Left hindlimb (tissue), 1 donor: ENCODE measurements around the gene NDUFB2.
"Not testable (repeated sequence)": the region's sequence is repeated elsewhere in the genome, so short reads cannot be mapped to it uniquely, and the experiment has no call there.

Experiments used
- DNase-seq: peaks from one replicate; pipeline ENCODE4 v3.0.0-alpha.2; 2018

Gene NDUFB2

GRCh38 chr7:140694592-140694991 is 1.9 kb upstream of the NDUFB2 start:
- no peak for DNase-seq

GRCh38 chr7:140695381-140695780 is 1.1 kb upstream of the NDUFB2 start:
- no peak for DNase-seq

- DNase-seq = no peak
Measured at GRCh38 chr7:140696024-140696679, 356 bp upstream of the NDUFB2 start.

DNA sequence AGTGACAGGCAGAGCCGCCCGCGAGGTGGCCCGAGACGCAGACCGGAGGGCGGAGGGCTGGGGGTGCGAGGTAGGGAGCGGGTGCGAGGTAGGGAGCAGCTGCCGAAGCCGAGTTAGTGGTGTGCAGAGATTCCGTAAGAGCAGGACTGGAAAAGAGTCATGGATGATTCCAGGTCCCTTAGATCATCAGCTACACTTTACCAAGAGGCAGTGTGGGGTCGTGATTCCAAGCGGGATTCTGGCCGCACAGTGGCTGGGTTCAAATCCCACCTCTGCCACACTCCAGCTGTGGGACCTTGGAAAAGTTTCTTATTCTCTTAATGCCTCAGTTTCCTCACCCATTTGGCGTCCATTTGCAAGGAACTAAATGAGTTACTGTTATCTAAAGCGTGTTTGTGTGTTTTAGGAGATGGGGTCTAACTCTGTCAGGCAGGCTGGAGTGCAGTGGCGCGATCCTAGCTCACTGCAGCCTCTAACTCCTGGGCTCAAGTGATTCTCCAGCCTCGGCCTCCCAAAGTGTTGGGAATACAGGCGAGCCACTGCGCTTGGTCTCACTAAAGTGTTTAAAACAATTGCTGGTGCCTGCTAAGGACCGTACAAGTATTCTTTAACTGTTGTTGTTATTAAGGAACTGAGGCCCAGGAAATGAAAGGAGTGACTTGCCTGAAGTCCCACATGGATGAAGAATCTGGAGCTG is 1.1 kb downstream of the NDUFB2 start:
- DNase-seq = no peak

DNA sequence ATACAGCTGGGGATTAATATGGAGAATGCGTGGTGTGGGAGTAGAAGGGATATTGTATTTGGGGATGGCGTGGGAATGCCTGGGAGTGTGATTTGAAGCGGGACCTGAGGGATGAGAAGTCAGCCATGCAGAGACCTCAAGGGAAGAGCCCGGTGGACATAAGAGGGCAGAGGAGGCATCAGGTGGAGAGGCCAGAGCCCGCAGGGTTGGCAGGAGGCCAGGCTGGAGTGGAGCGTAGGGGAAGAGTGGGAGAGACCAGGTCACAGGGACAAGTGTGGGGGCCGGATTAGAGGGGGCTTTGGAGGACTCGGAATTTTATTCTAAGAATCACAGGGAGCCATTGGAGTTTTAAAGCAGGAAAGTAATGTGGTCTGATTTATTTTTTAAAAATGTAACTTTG is 2.0 kb downstream of the NDUFB2 start:
- DNase-seq = no peak

GRCh38 chr7:140702774-140703173 is 6.3 kb downstream of the NDUFB2 start:
- DNase-seq = no peak

- no peak for DNase-seq
Measured at GRCh38 chr7:140704205-140704604, 7.7 kb downstream of the NDUFB2 start.

- no peak for DNase-seq
Measured at GRCh38 chr7:140707132-140707531, 10.6 kb downstream of the NDUFB2 start.

- not testable (repeated sequence) for DNase-seq
Measured at GRCh38 chr7:140708764-140709163, 12.3 kb downstream of the NDUFB2 start.

DNA sequence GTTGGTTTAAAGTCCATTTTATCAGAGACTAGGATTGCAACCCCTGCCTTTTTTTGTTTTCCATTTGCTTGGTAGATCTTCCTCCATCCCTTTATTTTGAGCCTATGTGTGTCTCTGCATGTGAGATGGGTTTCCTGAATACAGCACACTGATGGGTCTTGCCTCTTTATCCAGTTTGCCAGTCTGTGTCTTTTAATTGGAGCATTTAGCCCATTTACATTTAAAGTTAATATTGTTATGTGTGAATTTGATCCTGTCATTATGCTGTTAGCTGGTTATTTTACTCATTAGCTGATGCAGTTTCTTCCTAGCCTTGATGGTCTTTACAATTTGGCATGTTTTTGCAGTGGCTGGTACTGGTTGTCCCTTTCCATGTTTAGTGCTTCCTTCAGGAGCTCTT is 15.9 kb downstream of the NDUFB2 start:
- not testable (repeated sequence) for DNase-seq

DNA sequence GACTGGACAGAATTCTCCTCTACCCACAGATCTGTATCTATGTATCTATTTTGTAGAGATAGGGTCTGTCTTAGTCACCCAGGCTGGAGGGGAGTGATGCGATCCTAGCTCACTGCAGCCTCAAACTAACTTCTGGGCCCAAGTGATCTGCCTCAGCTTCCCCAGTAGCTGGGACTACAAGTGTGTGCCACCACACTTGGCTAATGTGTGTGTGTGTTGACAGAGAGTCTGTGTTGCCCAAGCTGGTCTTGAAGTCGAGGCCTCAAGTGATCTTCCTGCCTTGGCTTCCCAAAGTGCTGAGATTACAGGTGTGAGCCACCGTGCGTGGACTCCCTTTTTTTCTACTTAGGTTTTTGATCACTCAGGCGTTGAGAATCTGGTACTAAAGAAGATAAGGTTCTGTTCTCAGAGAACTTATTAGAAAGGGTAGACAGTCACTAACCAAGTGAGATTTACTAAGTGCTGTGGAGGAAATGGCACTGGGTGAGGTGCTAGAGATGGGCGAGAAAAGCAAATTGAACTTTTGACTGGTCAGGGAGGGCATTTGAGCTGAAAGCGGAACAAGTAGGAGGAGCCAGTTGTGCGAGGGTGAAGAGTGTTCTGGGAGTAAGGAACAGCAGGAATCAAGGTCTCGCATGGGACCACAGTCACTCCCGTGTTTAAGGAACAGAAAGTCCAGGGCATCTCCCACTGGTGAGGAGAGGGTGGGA is 18.0 kb downstream of the NDUFB2 start:
- no peak for DNase-seq

DNA sequence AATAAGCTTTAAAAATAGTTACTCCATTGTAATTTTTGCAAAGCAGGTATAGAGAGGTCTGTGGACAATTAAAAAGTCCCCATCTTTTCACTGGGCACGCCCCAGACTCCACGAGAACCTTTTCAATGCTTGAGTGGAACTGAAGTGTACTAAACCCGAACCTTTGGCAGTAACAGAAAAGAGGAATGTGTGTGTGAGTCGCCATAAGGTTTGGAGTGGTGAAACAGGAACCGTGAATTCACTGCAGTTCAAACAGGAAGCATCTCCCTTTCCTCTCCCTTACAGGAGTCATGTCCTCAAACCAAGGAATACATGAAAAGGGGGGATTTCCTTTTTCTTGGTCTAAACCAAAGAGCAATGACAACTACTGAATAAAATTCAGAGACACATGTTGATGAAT is 23.2 kb downstream of the NDUFB2 start:
- DNase-seq = no peak

DNA sequence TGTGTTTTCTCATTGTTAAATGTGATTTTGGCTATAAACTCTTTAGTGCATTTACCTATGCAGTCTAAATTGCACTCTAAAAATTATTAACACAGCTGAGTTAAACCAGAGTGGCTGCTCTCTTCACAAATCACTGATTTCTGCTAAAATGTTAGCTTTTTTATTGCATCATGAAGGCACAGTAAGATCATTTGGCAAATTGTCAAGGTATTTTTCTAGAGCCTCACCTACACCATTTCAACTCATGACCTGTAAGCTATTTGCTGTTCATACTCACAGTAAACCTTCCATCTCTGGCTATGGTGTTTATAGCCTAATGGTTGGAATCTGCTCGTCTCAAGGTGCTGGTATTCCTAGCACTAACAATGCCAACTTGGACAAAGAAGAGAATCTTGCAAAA is 25.7 kb downstream of the NDUFB2 start:
- DNase-seq = no peak

GRCh38 chr7:140723006-140723405 is 26.5 kb downstream of the NDUFB2 start:
- no peak for DNase-seq

DNA sequence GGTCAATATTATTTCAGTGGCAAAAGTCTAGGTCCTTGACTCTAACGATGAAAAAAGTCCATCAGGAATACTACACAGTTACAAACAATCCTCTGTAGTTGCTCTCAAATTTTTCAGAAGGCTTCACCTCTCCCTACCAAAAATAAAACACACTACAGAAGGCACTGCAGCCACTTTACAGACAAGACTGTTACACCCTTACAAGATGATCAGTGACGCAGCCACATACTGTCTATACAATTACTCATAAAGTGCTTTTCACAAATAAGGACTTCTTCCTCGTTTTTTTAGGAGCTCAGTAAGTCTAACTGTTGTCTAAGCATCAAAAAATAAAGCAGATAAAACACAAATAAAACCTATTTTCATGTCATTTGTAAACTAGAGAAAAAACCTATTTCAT is 27.1 kb downstream of the NDUFB2 start:
- DNase-seq = no peak

- DNase-seq = no peak
Measured at GRCh38 chr7:140724706-140725105, 28.2 kb downstream of the NDUFB2 start.

- no peak for DNase-seq
Measured at GRCh38 chr7:140726281-140726680, 29.8 kb downstream of the NDUFB2 start.

GRCh38 chr7:140732416-140732815 is 35.9 kb downstream of the NDUFB2 start:
- DNase-seq = no peak

DNA sequence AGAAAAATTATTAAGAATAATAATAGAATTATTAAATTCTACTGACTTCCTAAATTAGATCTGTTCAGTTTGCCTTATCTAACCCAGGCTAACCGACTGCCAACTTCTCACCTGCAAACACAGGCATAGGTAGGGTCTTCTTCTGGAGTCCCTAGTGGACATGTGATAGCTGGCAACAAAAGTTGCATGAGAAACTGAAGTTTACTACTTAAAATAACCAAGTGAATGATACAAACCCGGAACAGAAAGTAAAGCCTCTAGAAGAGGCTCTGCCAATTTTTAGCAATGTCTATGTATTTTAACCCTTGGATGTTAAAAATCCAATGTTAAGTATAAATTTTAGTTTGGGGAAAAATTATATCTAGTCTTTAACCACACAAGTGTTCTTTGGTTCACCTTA is 37.6 kb downstream of the NDUFB2 start:
- no peak for DNase-seq

- no peak for DNase-seq
Measured at GRCh38 chr7:140734729-140735128, 38.2 kb downstream of the NDUFB2 start.

DNA sequence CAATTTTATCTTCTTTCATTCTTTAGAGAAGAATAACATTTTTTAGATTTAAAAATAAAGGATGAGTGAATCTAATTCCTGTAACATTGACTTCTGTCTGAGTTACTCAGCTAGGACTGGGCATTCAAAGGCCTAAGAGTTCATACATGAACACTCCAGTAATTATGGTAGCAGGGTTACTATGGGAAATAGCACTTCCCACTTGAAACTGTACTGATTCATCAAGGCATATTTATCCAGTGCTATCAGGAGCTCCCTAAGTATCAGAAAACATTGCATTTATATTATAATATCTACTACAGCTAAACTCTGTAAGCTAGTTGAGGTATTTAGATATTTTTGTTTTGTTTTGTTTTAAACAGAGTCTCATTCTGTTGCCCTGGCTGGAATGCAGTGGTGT is 41.8 kb downstream of the NDUFB2 start:
- no peak for DNase-seq

DNA sequence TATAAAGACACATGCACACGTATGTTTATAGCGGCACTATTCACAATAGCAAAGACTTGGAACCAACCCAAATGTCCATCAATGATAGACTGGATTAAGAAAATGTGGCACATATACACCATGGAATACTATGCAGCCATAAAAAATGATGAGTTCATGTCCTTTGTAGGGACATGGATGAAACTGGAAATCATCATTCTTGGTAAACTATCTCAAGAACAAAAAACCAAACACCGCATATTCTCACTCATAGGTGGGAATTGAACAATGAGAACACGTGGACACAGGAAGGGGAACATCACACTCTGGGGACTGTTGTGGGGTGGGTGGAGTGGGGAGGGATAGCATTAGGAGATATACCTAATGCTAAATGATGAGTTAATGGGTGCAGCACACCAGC is 46.7 kb downstream of the NDUFB2 start:
- DNase-seq = not testable (repeated sequence)

DNA sequence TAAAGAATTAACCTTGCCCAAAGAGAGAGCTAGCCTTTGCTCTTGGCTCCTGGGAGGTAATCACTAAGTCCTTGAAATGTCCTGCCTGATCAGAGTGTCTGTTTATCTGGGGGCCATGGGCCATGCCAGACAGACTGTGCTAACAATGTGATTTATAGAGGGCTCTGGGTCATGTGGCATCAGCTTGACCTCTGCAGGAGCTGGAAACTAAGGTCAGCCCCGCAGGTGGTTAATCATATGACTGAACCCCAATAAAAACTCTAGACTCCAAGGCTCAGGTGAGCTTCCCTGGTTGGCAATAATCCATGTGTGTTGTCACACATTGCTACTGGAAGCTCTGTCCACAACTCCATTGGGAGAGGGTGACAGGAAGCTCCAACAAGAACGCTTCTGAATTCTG is 47.5 kb downstream of the NDUFB2 start:
- DNase-seq = no peak
